ENCODE data around the gene PPP3CA.

DNA sequence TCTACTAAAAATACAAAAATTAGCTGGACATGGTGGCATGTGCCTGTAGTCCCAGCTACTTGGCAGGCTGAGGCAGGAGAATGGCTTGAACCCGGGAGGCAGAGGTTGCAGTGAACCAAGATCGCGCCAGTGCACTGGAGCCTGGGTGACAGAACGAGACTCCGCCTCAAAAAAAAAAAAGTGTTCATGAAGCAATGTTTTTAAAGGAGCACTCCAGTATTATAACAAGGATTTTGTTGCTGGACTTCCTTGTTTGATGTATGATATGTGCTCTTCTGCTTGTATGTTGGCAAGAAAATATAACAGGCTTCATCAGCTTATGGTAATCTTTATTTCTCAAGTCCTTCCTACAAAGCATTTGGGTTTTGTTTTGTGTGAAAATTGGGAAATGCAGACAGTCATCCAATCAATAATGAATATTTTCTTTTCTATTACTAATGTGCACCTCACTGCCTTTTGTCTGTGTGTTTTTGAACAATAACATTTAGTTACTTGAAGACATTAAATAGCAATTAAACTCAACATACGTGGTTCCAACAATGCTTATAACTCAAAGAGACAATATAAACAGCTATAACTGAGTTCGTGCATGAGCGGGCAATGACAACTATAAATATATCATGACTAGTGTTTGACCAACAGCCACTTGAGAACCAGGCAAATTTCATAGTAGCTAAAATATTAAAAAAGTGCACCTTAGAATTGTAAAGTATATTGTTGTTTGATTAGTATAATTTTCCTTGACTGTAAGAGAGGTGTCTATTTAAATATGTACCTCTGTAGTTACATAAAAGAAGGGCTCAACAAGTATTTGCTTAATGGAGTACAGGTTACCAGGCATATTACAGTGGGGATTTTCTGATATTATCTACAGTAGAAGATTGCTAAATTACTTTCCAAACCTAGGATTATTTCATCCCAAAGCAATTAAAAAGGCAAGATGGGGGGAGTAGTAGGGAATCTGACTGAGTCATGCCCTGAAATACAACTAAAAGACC lies 210.7 kb downstream of the PPP3CA start:
- no peak for TF ChIP-seq NFIC (IDR thresholded peaks at IDR 0.05)
- no peak for TF ChIP-seq EP300 (IDR thresholded peaks at IDR 0.05; ENCODE audit: borderline replicate concordance)
- TF ChIP-seq RAD21 (IDR thresholded peaks at IDR 0.05; ENCODE audit: low read depth): no peak
- TF ChIP-seq CREB1 (IDR thresholded peaks at IDR 0.05; ENCODE audit: low read depth): no peak
- TF ChIP-seq CEBPB (IDR thresholded peaks at IDR 0.05): no peak
- no peak for TF ChIP-seq TAF1 (IDR thresholded peaks at IDR 0.05; ENCODE audit: low read depth)
- no peak for TF ChIP-seq YY1 (IDR thresholded peaks at IDR 0.05; ENCODE audit: low read depth)
- no peak for TF ChIP-seq EGR1 (IDR thresholded peaks at IDR 0.05)
- TF ChIP-seq, protein P1, sequence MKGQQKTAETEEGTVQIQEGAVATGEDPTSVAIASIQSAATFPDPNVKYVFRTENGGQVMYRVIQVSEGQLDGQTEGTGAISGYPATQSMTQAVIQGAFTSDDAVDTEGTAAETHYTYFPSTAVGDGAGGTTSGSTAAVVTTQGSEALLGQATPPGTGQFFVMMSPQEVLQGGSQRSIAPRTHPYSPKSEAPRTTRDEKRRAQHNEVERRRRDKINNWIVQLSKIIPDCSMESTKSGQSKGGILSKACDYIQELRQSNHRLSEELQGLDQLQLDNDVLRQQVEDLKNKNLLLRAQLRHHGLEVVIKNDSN (IDR thresholded peaks at IDR 0.05): no peak
